K562 (cell line): ENCODE measurements around the gene ZNF334. TPM values are rescaled to one million over a fixed set of nuclear protein-coding genes. Genes with fewer than 3 reads are reported as not detected.

Source experiments
- JUNB ChIP-seq: fragments of 450-650 bp; formaldehyde crosslinking; conservative IDR thresholded peaks from 2 replicates; pipeline ENCODE4 v1.4.0; 2020; ENCODE audit warnings: mild to moderate bottlenecking
- LEF1 ChIP-seq: fragments of 450-650 bp; IDR thresholded peaks from 2 replicates; pipeline ENCODE4 v1.6.1; 2016; ENCODE audit warnings: mild to moderate bottlenecking
- MIER1 ChIP-seq: fragments of 450-650 bp; IDR thresholded peaks from 2 replicates; pipeline ENCODE4 v1.6.1; 2016; ENCODE audit warnings: antibody characterized with exemption, mild to moderate bottlenecking, low read depth
- MYBL2 ChIP-seq, 2 experiments: fragments of 450-650 bp in 1 of 2; sonication (generic) in 1 of 2; formaldehyde crosslinking in 1 of 2; IDR thresholded peaks; 2 replicates each; pipeline versions ENCODE4 v1.6.1 to v1.8.1; 2017 to 2022; ENCODE audit warnings: borderline replicate concordance in 1 of 2, inconsistent platforms in 1 of 2, low read depth in 1 of 2, mild to moderate bottlenecking in 1 of 2, missing genetic modification reagents in 1 of 2, moderate library complexity in 1 of 2
- XRCC4 ChIP-seq: IDR thresholded peaks from one replicate; pipeline ENCODE4 v1.6.1; 2011; ENCODE audit not compliant: insufficient read depth, insufficient read length; ENCODE audit errors: extremely low read depth
- ZNF316 ChIP-seq: fragments of 450-650 bp; IDR thresholded peaks from 2 replicates; pipeline ENCODE4 v1.6.1; 2016
- polyA plus RNA-seq, 8 experiments: library from polyadenylated mRNA; depleted of rRNA in 4 of 8; stranded (reverse) in 5 of 8; unstranded in 3 of 8; fragments of >200 nt; fragmentation: Nextera tagmentation in 2 of 8; fragmentation: Illumina TruSeq in 1 of 8; extraction: Ambion mirVana in 2 of 8; extraction: Trizol in 1 of 8; gene quantifications; 2 replicates each; pipeline versions ENCODE4 v1.2.1 to v1.2.3, GENCODE V29; 2011 to 2014; ENCODE audit warnings: inconsistent platforms in 1 of 8, missing spikeins in 1 of 8
- total RNA-seq, 7 experiments: library from RNA; depleted of rRNA in 6 of 7; stranded (reverse); fragments of >200 nt in 6 of 7; fragmentation: Illumina TruSeq in 2 of 7; extraction: Trizol in 2 of 7; gene quantifications; 2 replicates each; pipeline versions ENCODE4 v1.2.1 to v1.2.3, GENCODE V29; 2011 to 2021; ENCODE audit warnings: low replicate concordance in 1 of 7
- TF ChIP-seq, protein P1 (sequence below): fragments of 450-650 bp; conservative IDR thresholded peaks from 2 replicates; pipeline ENCODE4 v1.6.1; 2016; ENCODE audit warnings: missing genetic modification characterization, low read depth, mild to moderate bottlenecking, missing compliant biosample characterization, moderate library complexity
- TF ChIP-seq, protein P2 (sequence below): fragments of 450-650 bp; IDR thresholded peaks from 2 replicates; pipeline ENCODE4 v1.6.1; 2016
- TF ChIP-seq, protein P3 (sequence below): sonication (generic); formaldehyde crosslinking; IDR thresholded peaks from 2 replicates; pipeline ENCODE4 v1.8.1; 2023; ENCODE audit warnings: mild to moderate bottlenecking, missing genetic modification reagents, moderate library complexity

The ZNF334 gene
- total and polyA plus RNA-seq, 9 of the 15 experiments (the other 6 are each of a cell fraction or from before 2014, with no cell fraction given) = 0.06 to 0.27 (median 0.21) TPM; not detected in 1

- TF ChIP-seq LEF1 (no peak), JUNB (CRISPR knock-in tag) (no peak), ZNF316 (peak; percentile 18; the same call in 1 of the 2 replicates), MYBL2 (IDR thresholded peaks at IDR 0.05; ENCODE audit: low read depth) (no peak), MYBL2 (CRISPR knock-in tag; IDR thresholded peaks at IDR 0.05; ENCODE audit: borderline replicate concordance) (no peak), XRCC4 (no peak), MIER1 (no peak)
- TF ChIP-seq, protein P1, sequence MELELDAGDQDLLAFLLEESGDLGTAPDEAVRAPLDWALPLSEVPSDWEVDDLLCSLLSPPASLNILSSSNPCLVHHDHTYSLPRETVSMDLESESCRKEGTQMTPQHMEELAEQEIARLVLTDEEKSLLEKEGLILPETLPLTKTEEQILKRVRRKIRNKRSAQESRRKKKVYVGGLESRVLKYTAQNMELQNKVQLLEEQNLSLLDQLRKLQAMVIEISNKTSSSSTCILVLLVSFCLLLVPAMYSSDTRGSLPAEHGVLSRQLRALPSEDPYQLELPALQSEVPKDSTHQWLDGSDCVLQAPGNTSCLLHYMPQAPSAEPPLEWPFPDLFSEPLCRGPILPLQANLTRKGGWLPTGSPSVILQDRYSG (tag) = no peak
- TF ChIP-seq, protein P2, sequence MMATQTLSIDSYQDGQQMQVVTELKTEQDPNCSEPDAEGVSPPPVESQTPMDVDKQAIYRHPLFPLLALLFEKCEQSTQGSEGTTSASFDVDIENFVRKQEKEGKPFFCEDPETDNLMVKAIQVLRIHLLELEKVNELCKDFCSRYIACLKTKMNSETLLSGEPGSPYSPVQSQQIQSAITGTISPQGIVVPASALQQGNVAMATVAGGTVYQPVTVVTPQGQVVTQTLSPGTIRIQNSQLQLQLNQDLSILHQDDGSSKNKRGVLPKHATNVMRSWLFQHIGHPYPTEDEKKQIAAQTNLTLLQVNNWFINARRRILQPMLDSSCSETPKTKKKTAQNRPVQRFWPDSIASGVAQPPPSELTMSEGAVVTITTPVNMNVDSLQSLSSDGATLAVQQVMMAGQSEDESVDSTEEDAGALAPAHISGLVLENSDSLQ = peak; percentile 83
- TF ChIP-seq, protein P3, sequence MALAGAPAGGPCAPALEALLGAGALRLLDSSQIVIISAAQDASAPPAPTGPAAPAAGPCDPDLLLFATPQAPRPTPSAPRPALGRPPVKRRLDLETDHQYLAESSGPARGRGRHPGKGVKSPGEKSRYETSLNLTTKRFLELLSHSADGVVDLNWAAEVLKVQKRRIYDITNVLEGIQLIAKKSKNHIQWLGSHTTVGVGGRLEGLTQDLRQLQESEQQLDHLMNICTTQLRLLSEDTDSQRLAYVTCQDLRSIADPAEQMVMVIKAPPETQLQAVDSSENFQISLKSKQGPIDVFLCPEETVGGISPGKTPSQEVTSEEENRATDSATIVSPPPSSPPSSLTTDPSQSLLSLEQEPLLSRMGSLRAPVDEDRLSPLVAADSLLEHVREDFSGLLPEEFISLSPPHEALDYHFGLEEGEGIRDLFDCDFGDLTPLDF (CRISPR knock-in tag) = no peak
Measured at GRCh38 chr20:46482864-46483263, 30.5 kb downstream of the ZNF334 start (continued).
